Activated CD8-positive, alpha-beta memory T cell treated with anti-CD3 and anti-CD28 coated beads, Interleukin-2, amount 50 U/mL, for 1 hour (primary cell): ENCODE measurements around the gene MCF2L.

ENCODE experiments used
- DNase-seq: peaks from one replicate; pipeline ENCODE4 v3.0.0-alpha.2; 2020; ENCODE audit errors: extremely low read depth

The MCF2L gene

GRCh38 chr13:113113846-113114271 is 144.8 kb downstream of the MCF2L start:
- DNase-seq: no peak

GRCh38 chr13:113114511-113115362 is 145.7 kb downstream of the MCF2L start:
- no peak for DNase-seq

GRCh38 chr13:113115363-113116205 is 146.6 kb downstream of the MCF2L start:
- DNase-seq: no peak

- no peak for DNase-seq
Measured at GRCh38 chr13:113116206-113116800, 147.3 kb downstream of the MCF2L start.

GRCh38 chr13:113116871-113117271 is 147.9 kb downstream of the MCF2L start:
- no peak for DNase-seq

GRCh38 chr13:113117335-113117872 is 148.4 kb downstream of the MCF2L start:
- DNase-seq: no peak

GRCh38 chr13:113117911-113118260 is 148.9 kb downstream of the MCF2L start:
- DNase-seq: no peak

- no peak for DNase-seq
Measured at GRCh38 chr13:113118261-113119021, 149.4 kb downstream of the MCF2L start.

- no peak for DNase-seq
Measured at GRCh38 chr13:113119166-113119821, 150.3 kb downstream of the MCF2L start.

GRCh38 chr13:113119822-113120189 is 150.8 kb downstream of the MCF2L start:
- DNase-seq: no peak

- no peak for DNase-seq
Measured at GRCh38 chr13:113120300-113121182, 151.5 kb downstream of the MCF2L start.

GRCh38 chr13:113121183-113121927 is 152.3 kb downstream of the MCF2L start:
- no peak for DNase-seq

- no peak for DNase-seq
Measured at GRCh38 chr13:113121928-113122471, 153.0 kb downstream of the MCF2L start.

- no peak for DNase-seq
Measured at GRCh38 chr13:113122550-113123225, 153.7 kb downstream of the MCF2L start, which contains the start of gene F10. TSS of gene F10 (plus strand) at chr13:113122799. CDS start at chr13:113122856, 57 bp downstream.

GRCh38 chr13:113123226-113124201 is 154.5 kb downstream of the MCF2L start:
- no peak for DNase-seq

GRCh38 chr13:113124211-113124970 is 155.4 kb downstream of the MCF2L start:
- no peak for DNase-seq
